Measurements from ENCODE around the gene MRPL43. TPM values are rescaled to one million over a fixed set of nuclear protein-coding genes. Genes with fewer than 3 reads are reported as not detected.

MRPL43 gene
- total and polyA plus RNA-seq, 10 of the 15 experiments (the other 5 are each of a cell fraction or from before 2014, with no cell fraction given) = 16.6 to 108 (median 65.1) TPM

DNA sequence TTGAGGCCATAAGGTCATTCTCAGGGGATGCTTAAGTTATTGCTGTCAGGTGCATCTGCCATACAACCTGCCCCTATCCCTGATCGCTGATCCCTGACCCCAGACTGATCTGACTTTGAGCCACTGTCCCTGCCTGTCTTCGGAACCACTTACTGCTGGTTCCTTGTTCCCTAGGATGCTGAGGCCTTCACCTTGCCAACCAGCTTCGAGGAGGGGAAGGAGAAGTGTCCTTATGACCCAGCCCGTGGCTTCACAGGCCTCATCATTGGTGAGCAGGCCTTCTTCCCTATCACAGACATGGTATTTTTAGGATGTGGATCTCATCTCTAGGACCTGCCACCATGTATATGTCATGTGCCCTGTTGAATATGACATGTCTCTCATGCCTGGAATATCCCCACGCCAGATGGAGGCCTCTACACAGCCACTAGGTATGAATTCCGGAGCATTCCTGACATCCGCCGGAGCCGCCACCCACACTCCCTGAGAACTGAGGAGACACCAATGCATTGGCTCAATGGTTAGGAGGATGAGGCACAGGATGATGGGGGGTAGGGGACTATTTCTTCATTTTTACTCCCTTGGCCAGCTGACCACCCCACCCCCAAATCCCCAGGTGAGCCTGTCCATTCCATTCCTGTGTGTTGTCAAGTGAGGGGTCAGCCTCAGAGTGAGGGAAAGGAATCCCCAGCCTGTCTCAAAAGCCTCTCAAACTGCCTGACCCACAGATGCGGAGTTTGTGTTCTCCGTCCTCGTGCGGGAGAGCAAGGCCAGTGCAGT, 9.0 kb downstream of the MRPL43 start:
- H3K27me3 ChIP-seq (replicated peaks in 1 of 2; ENCODE audit: control insufficient read depth in 2 of 2, insufficient read depth in 2 of 2, low read length in 1 of 2) = no peaks in the 10 kb centered on the region
- H3K27ac ChIP-seq (ENCODE audit: control insufficient read depth, insufficient read depth) = no peak overlapping the region
- H3K4me2 ChIP-seq (ENCODE audit: control insufficient read depth, insufficient read depth) = no peak overlapping the region
- ChIA-PET POLR2A (no interaction called here), CTCF (no interaction called here), SMC1A (ENCODE audit: uncharacterized antibody, unreplicated experiment) (no interaction called here), RAD21 (ENCODE audit: unreplicated experiment) (no interaction called here)
- no peak overlapping the region for H2AFZ ChIP-seq (ENCODE audit: control insufficient read depth, low read depth, low read length)
- no peak overlapping the region for H3K9ac ChIP-seq (ENCODE audit: control insufficient read depth, insufficient read depth, low read length)
- no peaks in the 10 kb centered on the region for H3K9me3 ChIP-seq (replicated peaks; ENCODE audit: control insufficient read depth, insufficient read depth, low read length)
- H4K20me1 ChIP-seq (ENCODE audit: control insufficient read depth, insufficient read depth) = no peaks in the 10 kb centered on the region
- H3K79me2 ChIP-seq (ENCODE audit: control insufficient read depth, insufficient read depth, low read length) = no peaks in the 10 kb centered on the region
- BruUV-seq (replicated peaks) = no TSS peak
- peaks cover 0 to 3% of the 10 kb centered on the region in 2 experiments; a peak in 2 of 4 replicates for H3K36me3 ChIP-seq (ENCODE audit: control insufficient read depth in 2 of 2, insufficient read depth in 2 of 2, low read length in 1 of 2)
- FAIRE-seq = no peak
- TF ChIP-seq RAD51 (IDR thresholded peaks at IDR 0.05) (no peak), NR2C1 (IDR thresholded peaks at IDR 0.05) (no peak), TBL1XR1 (IDR thresholded peaks at IDR 0.05; ENCODE audit: low read depth, low read length) (no peak), IKZF2 (IDR thresholded peaks at IDR 0.05) (no peak), NBN (IDR thresholded peaks at IDR 0.05) (no peak), EZH2 (IDR thresholded peaks at IDR 0.05; ENCODE audit: borderline replicate concordance, control insufficient read depth, low read depth, low read length) (no peak), FOXK2 (IDR thresholded peaks at IDR 0.05) (no peak), SUPT20H (IDR thresholded peaks at IDR 0.05; ENCODE audit: borderline replicate concordance, control insufficient read depth, low read depth, low read length) (no peak), CHD1 (IDR thresholded peaks at IDR 0.05; ENCODE audit: low read depth, low read length) (no peak), KLF5 (IDR thresholded peaks at IDR 0.05; ENCODE audit: partially characterized antibody) (no peak), SREBF1 (IDR thresholded peaks at IDR 0.05; ENCODE audit: low read length) (no peak)
- TF ChIP-seq, protein P1, sequence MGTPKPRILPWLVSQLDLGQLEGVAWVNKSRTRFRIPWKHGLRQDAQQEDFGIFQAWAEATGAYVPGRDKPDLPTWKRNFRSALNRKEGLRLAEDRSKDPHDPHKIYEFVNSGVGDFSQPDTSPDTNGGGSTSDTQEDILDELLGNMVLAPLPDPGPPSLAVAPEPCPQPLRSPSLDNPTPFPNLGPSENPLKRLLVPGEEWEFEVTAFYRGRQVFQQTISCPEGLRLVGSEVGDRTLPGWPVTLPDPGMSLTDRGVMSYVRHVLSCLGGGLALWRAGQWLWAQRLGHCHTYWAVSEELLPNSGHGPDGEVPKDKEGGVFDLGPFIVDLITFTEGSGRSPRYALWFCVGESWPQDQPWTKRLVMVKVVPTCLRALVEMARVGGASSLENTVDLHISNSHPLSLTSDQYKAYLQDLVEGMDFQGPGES (IDR thresholded peaks at IDR 0.05) = no peak
- TF ChIP-seq, protein P2, sequence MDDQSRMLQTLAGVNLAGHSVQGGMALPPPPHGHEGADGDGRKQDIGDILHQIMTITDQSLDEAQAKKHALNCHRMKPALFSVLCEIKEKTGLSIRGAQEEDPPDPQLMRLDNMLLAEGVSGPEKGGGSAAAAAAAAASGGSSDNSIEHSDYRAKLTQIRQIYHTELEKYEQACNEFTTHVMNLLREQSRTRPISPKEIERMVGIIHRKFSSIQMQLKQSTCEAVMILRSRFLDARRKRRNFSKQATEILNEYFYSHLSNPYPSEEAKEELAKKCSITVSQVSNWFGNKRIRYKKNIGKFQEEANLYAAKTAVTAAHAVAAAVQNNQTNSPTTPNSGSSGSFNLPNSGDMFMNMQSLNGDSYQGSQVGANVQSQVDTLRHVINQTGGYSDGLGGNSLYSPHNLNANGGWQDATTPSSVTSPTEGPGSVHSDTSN (IDR thresholded peaks at IDR 0.05; ENCODE audit: insufficient replicate concordance, low read depth, low read length) = no peak
- ATAC-seq = no peak
- H3K4me1 ChIP-seq (ENCODE audit: control insufficient read depth, insufficient read depth, low read length) = no peaks in the 10 kb centered on the region
- intact Hi-C loops (cut with micrococcal nuclease; ENCODE audit: unreplicated experiment) (no loop called here), in situ Hi-C loops (cut with MboI) (no loop called here)
- no peak overlapping the region for H3K4me3 ChIP-seq
- WGBS (ENCODE audit: insufficient coverage, insufficient replicate concordance, low lambda C conversion rate, missing lambda C conversion rate) = 85% methylated on average over 13 of the region's 13 CpGs
- DNase-seq (ENCODE audit: low read depth, low spot score) = no peak

All from GM12878 (cell line).